Transverse colon (tissue), 4 donors: ENCODE results near the gene MAT1A. TPM values are rescaled to one million over a fixed set of nuclear protein-coding genes. Genes with fewer than 3 reads are reported as not detected.

ENCODE experiments used
- DNase-seq: peaks from one replicate; pipeline ENCODE4 v3.0.0-alpha.2; 2019
- H3K27ac ChIP-seq, 4 donors: fragments of 200-600 bp; sonication (generic); 2 replicates each; pipeline ENCODE4 v1.5.1; 2016 to 2018; ENCODE audit warnings: inconsistent platforms in 4 of 4
- H3K27me3 ChIP-seq: fragments of 200-600 bp; sonication (generic); 2 replicates; pipeline ENCODE4 v1.5.1; 2017; ENCODE audit warnings: inconsistent platforms
- H3K36me3 ChIP-seq, 4 donors: fragments of 200-600 bp; sonication (generic); 2 replicates each; pipeline ENCODE4 v1.5.1; 2017 to 2019; ENCODE audit warnings: inconsistent platforms in 4 of 4
- H3K4me1 ChIP-seq, 4 donors: fragments of 200-600 bp; sonication (generic); 2 replicates each; pipeline ENCODE4 v1.5.1; 2017 to 2020; ENCODE audit warnings: inconsistent platforms in 4 of 4
- H3K4me3 ChIP-seq, 4 donors: fragments of 200-600 bp; sonication (generic); 1 replicate in 1 of 4; 2 replicates in 3 of 4; pipeline versions ENCODE4 v1.5.1 to v1.6.1; 2017 to 2019; ENCODE audit warnings: inconsistent platforms in 4 of 4
- H3K9me3 ChIP-seq, 2 donors: fragments of 200-600 bp; sonication (generic); 2 replicates each; pipeline ENCODE4 v1.5.1; 2017 to 2019; ENCODE audit warnings: inconsistent platforms in 2 of 2
- CTCF ChIP-seq, 5 experiments: fragments of 200-600 bp in 3 of 5; fragments of 450-650 bp in 2 of 5; sonication (generic) in 3 of 5; IDR thresholded peaks; 1 replicate in 2 of 5; 2 replicates in 3 of 5; pipeline ENCODE4 v1.5.1; 2016 to 2017; ENCODE audit warnings: antibody characterized with exemption in 5 of 5, inconsistent platforms in 3 of 5, mild to moderate bottlenecking in 2 of 5, moderate library complexity in 1 of 5
- EP300 ChIP-seq: sonication (generic); formaldehyde crosslinking; IDR thresholded peaks from one replicate; pipeline ENCODE4 v1.6.1; 2017; ENCODE audit warnings: antibody characterized with exemption, low read depth
- POLR2A ChIP-seq: fragments of 450-650 bp; IDR thresholded peaks from one replicate; pipeline ENCODE4 v1.6.1; 2016; ENCODE audit warnings: antibody characterized with exemption, mild to moderate bottlenecking, moderate library complexity
- POLR2AphosphoS5 ChIP-seq, 3 donors: sonication (generic); formaldehyde crosslinking; IDR thresholded peaks; one replicate each; pipeline ENCODE4 v1.6.1; 2016; ENCODE audit warnings: antibody characterized with exemption in 3 of 3
- WGBS, 2 donors: methylation state at CpG; one replicate each; pipeline ENCODE4 v1.1.5; 2018; ENCODE audit warnings: low coverage in 1 of 2; 5-methylcytosine and 5-hydroxymethylcytosine counted together
- in situ Hi-C, 4 donors: fragments of 200-750 bp; cut with MboI; loops; one replicate each; pipeline versions ENCODE4 v1.15.0 to v1.15.1; 2017; ENCODE audit warnings: low sequenced_read_pairs in 3 of 4, low pct_ligation_motif_present in 1 of 4, low pct_unique_long_range_greater_than_20kb in 1 of 4
- intact Hi-C: fragments of 100-400 bp; cut with DNase I; formaldehyde crosslinking; loops from one replicate; pipeline ENCODE4 v1.15.1; 2023; ENCODE audit warnings: low total_unique reads
- total RNA-seq, 4 donors: library from RNA; depleted of rRNA; stranded (reverse); fragments of >200 nt; gene quantifications; one replicate each; pipeline ENCODE4 v1.1.0, GENCODE V29; 2016

Gene MAT1A
- total RNA-seq, 4 donors from 2014 or later: 0.14 to 1.5 TPM; not detected in 2

DNA sequence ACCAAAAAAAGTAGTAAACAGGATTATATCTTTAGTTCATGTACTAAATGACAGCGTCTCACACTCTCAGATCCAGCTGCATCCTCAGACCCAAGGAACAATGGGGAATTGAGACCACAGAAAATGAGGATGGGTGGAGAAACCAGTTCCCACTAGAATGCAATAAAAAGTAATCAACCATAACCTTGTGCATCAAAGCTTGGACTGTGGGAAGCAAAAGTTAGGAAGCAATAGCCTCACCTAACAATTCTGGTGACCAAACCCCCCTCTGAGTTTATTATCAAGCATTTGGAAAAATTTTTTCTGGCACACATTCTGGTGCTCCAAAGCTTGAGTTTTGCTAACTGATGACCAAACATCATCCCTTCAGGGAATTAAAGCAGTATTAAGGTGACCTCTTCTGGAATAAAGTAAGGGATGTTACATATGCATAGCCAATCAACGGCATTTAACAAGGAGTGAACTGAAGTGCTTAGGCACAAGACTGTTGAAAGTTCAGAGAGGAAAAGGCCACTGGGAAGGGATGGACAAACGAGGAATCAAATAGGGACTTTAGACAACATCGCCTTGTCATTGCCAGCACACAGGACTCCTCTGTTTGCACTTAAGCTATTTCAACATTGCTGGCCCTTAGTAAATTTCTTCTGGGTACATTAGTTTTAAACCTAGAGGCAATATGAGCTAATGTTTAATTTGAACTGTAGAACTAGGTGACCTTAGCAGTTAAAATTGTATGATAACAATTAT, 1.2 kb upstream of the MAT1A start:
- Histone ChIP-seq H3K36me3 (no peaks in the 10 kb centered on the region), H3K27me3 (no peaks in the 10 kb centered on the region), H3K9me3 (no peaks in the 10 kb centered on the region), H3K27ac (no peak overlapping the region), H3K4me1 (peaks cover 0 to 10% (median 6%) of the 10 kb centered on the region in 4 donors), H3K4me3 (no peak overlapping the region)
- 37 to 57% methylated on average over 4 of the region's 4 CpGs for WGBS, 2 donors
- in situ Hi-C loops: no loop called here
- TF ChIP-seq EP300 (no peak), POLR2AphosphoS5 (IDR thresholded peaks at IDR 0.05) (no peak), POLR2A (no peak), CTCF (IDR thresholded peaks at IDR 0.05) (no peak)
- no peak for DNase-seq
- intact Hi-C loops: no loop called here

DNA sequence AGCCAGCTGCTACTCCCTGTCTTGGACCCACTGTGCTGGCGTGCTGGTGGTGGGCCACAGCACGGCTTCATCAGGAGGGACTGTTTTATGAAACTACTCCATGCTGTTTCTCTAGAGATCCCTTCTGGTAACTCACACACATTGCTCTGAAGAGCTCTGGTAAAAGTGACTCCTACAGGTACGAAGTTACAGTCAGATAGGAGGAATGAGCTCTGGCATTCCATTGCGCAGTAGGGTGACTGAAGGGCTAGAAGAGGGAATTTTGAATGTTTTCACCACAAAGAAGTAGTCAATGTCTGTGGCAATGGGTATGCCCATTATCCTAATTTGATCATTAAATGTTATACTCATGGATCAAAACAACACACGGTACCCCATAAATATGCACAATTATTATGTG, 609 bp downstream of the MAT1A start:
- H3K27me3 ChIP-seq: no peaks in the 10 kb centered on the region
- no peaks in the 10 kb centered on the region for H3K36me3 ChIP-seq
- intact Hi-C loops: no loop called here
- WGBS, 2 donors: 90 to 95% methylated on average over 3 to 5 of the region's 5 CpGs
- peaks cover 0 to 10% (median 6%) of the 10 kb centered on the region in 4 donors for H3K4me1 ChIP-seq
- DNase-seq: no peak
- no peak overlapping the region for H3K27ac ChIP-seq
- in situ Hi-C loops: no loop called here
- H3K9me3 ChIP-seq: no peaks in the 10 kb centered on the region
- H3K4me3 ChIP-seq: no peak overlapping the region
- TF ChIP-seq POLR2AphosphoS5 (IDR thresholded peaks at IDR 0.05) (no peak), POLR2A (no peak), EP300 (no peak), CTCF (IDR thresholded peaks at IDR 0.05) (no peak)

DNA sequence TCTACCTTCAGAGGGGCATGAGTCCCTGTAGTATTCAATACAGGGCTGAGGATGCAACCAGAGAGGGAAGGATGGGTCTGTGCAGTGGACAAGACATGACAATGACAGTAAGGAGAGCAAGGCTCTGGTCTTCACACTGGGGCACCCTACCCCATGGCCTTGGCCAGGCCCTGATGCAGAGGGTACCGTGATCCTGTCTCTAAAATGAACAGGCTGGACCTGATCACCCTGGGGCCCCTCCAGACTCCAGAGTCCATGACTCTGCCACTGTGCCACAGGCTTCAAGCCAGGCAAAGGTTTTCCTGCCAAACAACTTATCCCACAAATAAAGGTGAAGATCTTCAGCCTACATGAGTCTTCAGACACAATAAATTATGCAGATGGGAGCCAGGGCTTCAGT, 4.9 kb downstream of the MAT1A start:
- intact Hi-C loops (no loop called here), in situ Hi-C loops (no loop called here)
- Histone ChIP-seq H3K27ac (no peak overlapping the region), H3K27me3 (no peaks in the 10 kb centered on the region), H3K4me3 (no peak overlapping the region), H3K4me1 (no peaks in the 10 kb centered on the region), H3K36me3 (no peaks in the 10 kb centered on the region), H3K9me3 (no peaks in the 10 kb centered on the region)
- no peak for TF ChIP-seq EP300
- TF ChIP-seq POLR2AphosphoS5 (IDR thresholded peaks at IDR 0.05): no peak
- TF ChIP-seq POLR2A: no peak
- TF ChIP-seq CTCF (IDR thresholded peaks at IDR 0.05): no peak
- WGBS, 2 donors: 100% methylated on average over 1 of the region's 1 CpG; no CpG with 5 or more reads in 1 of the 2 donors
- DNase-seq: no peak

- H3K4me1 ChIP-seq: no peaks in the 10 kb centered on the region
- H3K4me3 ChIP-seq: no peak overlapping the region
- intact Hi-C loops (no loop called here), in situ Hi-C loops (no loop called here)
- TF ChIP-seq EP300 (no peak), POLR2AphosphoS5 (IDR thresholded peaks at IDR 0.05) (no peak), CTCF (IDR thresholded peaks at IDR 0.05) (no peak), POLR2A (no peak)
- no peaks in the 10 kb centered on the region for H3K36me3 ChIP-seq
- H3K27me3 ChIP-seq: no peaks in the 10 kb centered on the region
- H3K27ac ChIP-seq: no peak overlapping the region
- 94 to 100% methylated on average over 2 to 14 of the region's 14 CpGs for WGBS, 2 donors
- H3K9me3 ChIP-seq: no peaks in the 10 kb centered on the region
- no peak for DNase-seq
These were observed 5.8 kb downstream of the MAT1A start for GRCh38 chr10:80283536-80284199.
